HG03520 (cell line): ENCODE data around the gene ERMN.

ENCODE experiments used
- ATAC-seq: cut with Tn5 transposase; IDR thresholded peaks from one replicate; pipeline ENCODE4 v1.9.1; 2021; ENCODE audit warnings: mild to moderate bottlenecking, moderate library complexity; ENCODE audit not compliant: unreplicated experiment

The ERMN gene

GRCh38 chr2:157333304-157334047 is 7.9 kb upstream of the ERMN start:
- no peak for ATAC-seq

- ATAC-seq: no peak
These were observed 3.9 kb upstream of the ERMN start for GRCh38 chr2:157329524-157329923.

- ATAC-seq: peak; percentile 97
These were observed 2.2 kb upstream of the ERMN start for GRCh38 chr2:157327621-157328500.

- peak; percentile 32 for ATAC-seq
These were observed 1.6 kb upstream of the ERMN start for GRCh38 chr2:157327200-157327599.

- ATAC-seq: no peak
These were observed 1.1 kb upstream of the ERMN start for GRCh38 chr2:157326698-157327097.

- ATAC-seq: no peak
These were observed 1.2 kb downstream of the ERMN start for GRCh38 chr2:157324331-157324843.

- ATAC-seq: no peak
These were observed 3.2 kb downstream of the ERMN start for GRCh38 chr2:157322432-157322831.

GRCh38 chr2:157321466-157321865 is 4.2 kb downstream of the ERMN start:
- no peak for ATAC-seq

- ATAC-seq: no peak
These were observed 5.2 kb downstream of the ERMN start for GRCh38 chr2:157320409-157320808.

GRCh38 chr2:157319795-157320194 is 5.8 kb downstream of the ERMN start:
- ATAC-seq: no peak

GRCh38 chr2:157318884-157319283 is 6.7 kb downstream of the ERMN start:
- no peak for ATAC-seq

- ATAC-seq: no peak
These were observed 9.7 kb downstream of the ERMN start for GRCh38 chr2:157315901-157316300.

- no peak for ATAC-seq
These were observed 12.6 kb downstream of the ERMN start for GRCh38 chr2:157312866-157313486.

- ATAC-seq: no peak
These were observed 13.9 kb downstream of the ERMN start for GRCh38 chr2:157311706-157312105.

GRCh38 chr2:157309878-157310277 is 15.7 kb downstream of the ERMN start:
- ATAC-seq: no peak

- no peak for ATAC-seq
These were observed 18.6 kb downstream of the ERMN start for GRCh38 chr2:157307021-157307420.

GRCh38 chr2:157305723-157306110 is 19.9 kb downstream of the ERMN start:
- ATAC-seq: no peak

- ATAC-seq: no peak
These were observed 20.6 kb downstream of the ERMN start for GRCh38 chr2:157304811-157305722.

GRCh38 chr2:157303612-157304011 is 22.0 kb downstream of the ERMN start:
- no peak for ATAC-seq

GRCh38 chr2:157302492-157303099 is 23.0 kb downstream of the ERMN start:
- peak; percentile 59 for ATAC-seq
